ENCODE measurements around the gene NTM.
"Not testable (repeated sequence)": the region's sequence is repeated elsewhere in the genome, so short reads cannot be mapped to it uniquely, and the experiment has no call there.

NTM gene

GRCh38 chr11:132069593-132069992 is 699.2 kb downstream of the NTM start:
- H3K27ac ChIP-seq (ENCODE audit: extremely low read depth, low read depth, low read length); H3K4me3 ChIP-seq (ENCODE audit: low read depth, low read length); H3K4me1 ChIP-seq (ENCODE audit: control insufficient read depth, insufficient read depth, low read length); POLR2A ChIA-PET; H3K36me3 ChIP-seq (ENCODE audit: control insufficient read depth in 2 of 2, insufficient read depth in 1 of 2, low read length in 2 of 2); CTCF ChIA-PET; H3K9me3 ChIP-seq (ENCODE audit: control insufficient read depth, insufficient read depth, low read depth, low read length): not testable (repeated sequence)
- 0 out of 2 replicates have a peak, but pooled peaks have one; percentile 20 for TF ChIP-seq ZBTB21 (tag by site-specific recombination; IDR thresholded peaks at IDR 0.05)

- H3K4me1 ChIP-seq (ENCODE audit: control insufficient read depth, insufficient read depth, low read length); H3K4me3 ChIP-seq (ENCODE audit: low read depth, low read length); H3K9me3 ChIP-seq (ENCODE audit: control insufficient read depth, insufficient read depth, low read depth, low read length); CTCF ChIA-PET; H3K36me3 ChIP-seq (ENCODE audit: control insufficient read depth in 2 of 2, insufficient read depth in 1 of 2, low read length in 2 of 2); H3K27ac ChIP-seq (ENCODE audit: extremely low read depth, low read depth, low read length); POLR2A ChIA-PET: not testable (repeated sequence)
- 0 out of 2 replicates have a peak, but pooled peaks have one; percentile 22 for TF ChIP-seq ZBTB21 (tag by site-specific recombination; IDR thresholded peaks at IDR 0.05)
These were observed 700.5 kb downstream of the NTM start for GRCh38 chr11:132070907-132071306.

- POLR2A ChIA-PET = no interaction called here
- no peaks in the 10 kb centered on the region for H3K4me1 ChIP-seq (ENCODE audit: control insufficient read depth, insufficient read depth, low read length)
- TF ChIP-seq YY2 (tag by site-specific recombination; IDR thresholded peaks at IDR 0.05) = no peak
- no peak for TF ChIP-seq ZNF76 (tag by site-specific recombination; IDR thresholded peaks at IDR 0.05; ENCODE audit: borderline replicate concordance, low read depth)
- TF ChIP-seq ZBTB1 (tag by site-specific recombination; IDR thresholded peaks at IDR 0.05) = no peak
- no peak for TF ChIP-seq ZNF488 (tag by site-specific recombination; IDR thresholded peaks at IDR 0.05)
- TF ChIP-seq ZNF362 (tag by site-specific recombination; IDR thresholded peaks at IDR 0.05) = no peak
- no peak for TF ChIP-seq ZNF785 (tag by site-specific recombination; IDR thresholded peaks at IDR 0.05)
- TF ChIP-seq TRIM28 (IDR thresholded peaks at IDR 0.05; ENCODE audit: borderline replicate concordance, low read length) = no peak
- no peak overlapping the region for H3K4me3 ChIP-seq (ENCODE audit: low read depth, low read length)
- H3K9me3 ChIP-seq (ENCODE audit: control insufficient read depth, insufficient read depth, low read depth, low read length) = no peaks in the 10 kb centered on the region
- H3K36me3 ChIP-seq (ENCODE audit: control insufficient read depth in 2 of 2, insufficient read depth in 1 of 2, low read length in 2 of 2) = no peaks in the 10 kb centered on the region
- H3K27ac ChIP-seq (ENCODE audit: extremely low read depth, low read depth, low read length) = no peak overlapping the region
- CTCF ChIA-PET = no interaction called here
These were observed 701.8 kb downstream of the NTM start for GRCh38 chr11:132072044-132072857.

- H3K4me3 ChIP-seq (ENCODE audit: low read depth, low read length) = no peak overlapping the region
- no peaks in the 10 kb centered on the region for H3K9me3 ChIP-seq (ENCODE audit: control insufficient read depth, insufficient read depth, low read depth, low read length)
- POLR2A ChIA-PET = no interaction called here
- CTCF ChIA-PET = no interaction called here
- H3K27ac ChIP-seq (ENCODE audit: extremely low read depth, low read depth, low read length) = no peak overlapping the region
- H3K36me3 ChIP-seq (ENCODE audit: control insufficient read depth in 2 of 2, insufficient read depth in 1 of 2, low read length in 2 of 2) = no peaks in the 10 kb centered on the region
- H3K4me1 ChIP-seq (ENCODE audit: control insufficient read depth, insufficient read depth, low read length) = no peaks in the 10 kb centered on the region
- TF ChIP-seq IKZF3 (tag by site-specific recombination; IDR thresholded peaks at IDR 0.05) = no peak
- no peak for TF ChIP-seq ZNF140 (tag by site-specific recombination; IDR thresholded peaks at IDR 0.05)
- no peak for TF ChIP-seq ZNF292 (tag by site-specific recombination; IDR thresholded peaks at IDR 0.05; ENCODE audit: borderline replicate concordance, low read depth)
- TF ChIP-seq PRDM1 (tag by site-specific recombination; IDR thresholded peaks at IDR 0.05) = no peak
- TF ChIP-seq REST (tag by site-specific recombination; IDR thresholded peaks at IDR 0.05) = no peak
- TF ChIP-seq ZNF350 (tag by site-specific recombination; IDR thresholded peaks at IDR 0.05) = no peak
- TF ChIP-seq ZNF404 (tag by site-specific recombination; IDR thresholded peaks at IDR 0.05) = no peak
- TF ChIP-seq ZFP3 (tag by site-specific recombination; IDR thresholded peaks at IDR 0.05; ENCODE audit: low read depth) = no peak
- no peak for TF ChIP-seq KLF16 (tag by site-specific recombination; IDR thresholded peaks at IDR 0.05)
- no peak for TF ChIP-seq ZNF473 (tag by site-specific recombination; IDR thresholded peaks at IDR 0.05)
- TF ChIP-seq ZNF48 (tag by site-specific recombination; IDR thresholded peaks at IDR 0.05) = no peak
- no peak for TF ChIP-seq ZNF223 (tag by site-specific recombination; IDR thresholded peaks at IDR 0.05)
- no peak for TF ChIP-seq ZNF521 (tag by site-specific recombination; IDR thresholded peaks at IDR 0.05)
- TF ChIP-seq ZNF76 (tag by site-specific recombination; IDR thresholded peaks at IDR 0.05; ENCODE audit: borderline replicate concordance, low read depth) = no peak
- TF ChIP-seq ZNF169 (tag by site-specific recombination; IDR thresholded peaks at IDR 0.05) = no peak
- no peak for TF ChIP-seq GLI4 (tag by site-specific recombination; IDR thresholded peaks at IDR 0.05)
- TF ChIP-seq ZNF792 (tag by site-specific recombination; IDR thresholded peaks at IDR 0.05) = no peak
- TF ChIP-seq ZFHX2 (tag by site-specific recombination; conservative IDR thresholded peaks at IDR 0.05) = no peak
These were observed 702.4 kb downstream of the NTM start for GRCh38 chr11:132072858-132073211.

Data from HEK293 (cell line).